NCI-H748 (cell line): ENCODE measurements around the gene UGDH.
"Not testable (repeated sequence)": the region's sequence is repeated elsewhere in the genome, so short reads cannot be mapped to it uniquely, and the experiment has no call there.

Experiments used
- DNase-seq: peaks from one replicate; lab custom pipeline; 2025; ENCODE audit not compliant: unreplicated experiment; lab: John Stamatoyannopoulos, UW

The UGDH gene

DNA sequence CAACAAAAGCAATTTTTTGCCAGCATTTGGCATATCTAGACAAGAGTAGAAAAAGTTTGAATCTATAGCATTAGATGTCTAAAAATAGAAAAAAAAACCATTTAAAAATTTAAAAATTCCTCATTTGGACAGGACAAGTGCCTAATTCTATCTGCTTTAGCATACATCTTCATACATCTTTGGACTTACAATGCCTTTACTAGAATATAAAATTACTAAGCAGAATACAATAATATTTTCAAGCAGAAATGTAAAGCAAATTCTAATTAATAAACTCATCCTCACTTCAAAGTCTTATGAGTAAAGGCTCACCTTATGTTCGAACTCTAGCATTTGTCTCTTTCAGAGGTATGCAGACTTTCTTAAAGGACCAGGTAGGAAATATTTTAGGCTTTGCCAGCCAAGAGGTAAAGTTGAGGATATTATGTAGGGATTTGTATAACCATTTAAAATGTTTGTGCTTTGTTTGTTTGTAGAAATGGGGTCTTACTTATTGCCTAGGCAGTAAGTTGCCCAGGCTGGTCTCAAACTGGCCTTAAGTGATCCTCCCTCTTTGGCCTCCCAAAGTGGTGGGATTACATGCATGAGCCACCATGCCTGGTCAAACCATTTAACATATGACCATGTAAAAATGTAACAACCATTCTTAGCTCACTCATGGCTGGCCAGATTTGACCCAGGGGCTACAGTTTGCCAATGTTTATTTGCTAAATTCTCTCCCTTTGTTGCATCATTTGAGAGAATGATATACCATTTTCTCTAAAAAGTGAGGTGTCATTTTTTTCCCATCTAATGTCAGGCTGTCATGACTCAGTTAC lies 29.1 kb downstream of the UGDH start:
- no peak for DNase-seq

DNA sequence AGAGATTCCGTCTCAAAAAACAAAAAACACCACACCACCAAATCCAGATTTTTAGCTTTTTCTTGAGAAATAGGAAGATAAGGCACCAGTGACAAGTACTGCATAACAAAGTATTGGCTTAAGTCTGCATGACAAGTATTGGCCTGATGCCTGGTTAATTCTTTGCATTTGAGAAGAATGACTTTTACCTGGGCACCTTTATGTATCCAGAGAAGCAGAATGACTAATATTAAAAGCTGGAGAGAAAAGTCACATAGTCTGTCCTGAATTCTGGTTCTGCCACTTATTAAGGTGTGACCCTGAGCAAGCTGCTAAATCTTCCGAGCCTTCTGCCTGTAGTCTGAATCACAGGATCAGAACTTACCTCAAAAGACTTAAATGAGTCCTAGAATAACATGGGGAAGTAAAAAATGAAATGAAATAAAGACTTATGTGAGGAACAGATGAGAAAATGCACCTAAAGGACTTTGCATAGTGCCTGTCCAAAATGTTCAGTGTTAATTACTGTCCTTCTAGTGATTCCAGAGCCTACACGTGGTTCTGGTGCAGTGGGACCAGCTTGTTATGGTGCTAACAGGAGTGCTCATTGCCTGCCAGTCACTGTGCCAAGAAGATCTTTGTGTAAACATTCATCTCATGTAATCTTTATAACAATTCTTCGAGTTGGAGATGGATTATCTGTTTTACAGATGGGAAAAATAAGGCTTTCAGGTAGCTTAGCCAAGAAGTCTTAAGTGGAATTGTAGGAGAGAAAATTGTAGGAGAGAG lies 31.6 kb downstream of the UGDH start:
- no peak for DNase-seq

DNA sequence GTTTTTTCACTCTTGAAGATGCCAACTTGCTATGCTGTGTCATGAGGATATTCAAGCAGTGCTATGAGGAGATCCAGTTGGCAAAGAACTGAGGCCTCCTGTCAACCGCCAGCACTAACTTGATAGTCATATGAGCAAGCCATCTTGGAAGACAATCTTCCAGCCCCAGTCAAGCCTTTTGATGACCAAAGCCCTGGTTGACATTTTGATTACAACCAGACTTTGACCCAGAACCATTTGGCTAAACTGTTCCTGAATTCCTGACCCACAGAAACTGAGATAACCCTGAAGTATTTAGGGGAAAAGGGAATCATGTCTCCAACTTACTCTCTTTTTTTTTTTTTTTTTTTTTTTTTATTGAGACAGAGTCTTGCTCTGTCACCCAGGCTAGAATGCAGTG lies 32.9 kb downstream of the UGDH start:
- DNase-seq = no peak

DNA sequence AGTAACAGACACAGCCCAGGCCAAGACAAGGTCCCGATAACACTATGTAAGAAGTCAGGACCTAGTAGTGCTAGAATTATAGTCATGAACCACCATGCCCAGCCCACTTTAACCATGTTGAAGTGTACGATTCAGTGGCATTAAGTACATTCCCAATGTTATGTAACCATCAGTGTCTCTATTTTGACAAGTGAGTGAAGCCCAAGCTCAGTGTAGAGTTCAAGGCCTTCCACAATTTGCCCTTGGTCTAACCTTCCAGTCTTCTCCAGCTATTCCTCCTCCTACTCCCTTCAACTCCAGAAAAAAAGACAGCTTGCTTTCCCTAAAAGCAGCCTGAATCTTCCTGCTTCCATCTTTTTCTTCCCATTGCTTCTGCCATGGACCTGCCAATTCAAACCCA lies 36.9 kb downstream of the UGDH start:
- DNase-seq = no peak

DNA sequence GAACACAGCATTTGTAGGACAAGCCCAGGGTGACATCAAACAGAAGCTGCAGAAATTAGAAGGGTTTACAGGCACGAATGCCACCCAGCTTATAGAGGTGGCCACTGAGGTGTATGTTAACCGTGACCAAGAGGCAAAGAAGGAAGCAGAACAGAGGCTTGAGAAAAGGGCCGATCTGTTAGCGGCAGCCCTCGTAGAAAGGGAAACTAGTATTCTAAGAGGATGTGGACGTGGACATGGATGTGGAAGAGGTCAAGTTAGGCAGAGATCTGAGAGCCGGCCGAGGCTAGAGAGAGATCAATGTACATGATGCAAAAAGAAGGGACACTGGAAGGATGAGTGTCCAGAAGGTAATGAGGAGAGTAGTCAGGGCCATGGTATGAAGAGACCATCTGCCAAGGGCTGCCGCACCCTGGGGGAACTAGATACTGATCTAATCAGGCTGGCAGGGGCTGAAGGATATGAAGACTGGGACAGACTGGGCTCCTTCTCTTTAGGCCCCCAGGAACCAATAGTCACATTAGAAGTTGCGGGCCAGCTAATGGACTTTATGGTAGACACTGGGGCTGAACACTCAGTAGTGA lies 40.9 kb downstream of the UGDH start:
- DNase-seq = no peak

DNA sequence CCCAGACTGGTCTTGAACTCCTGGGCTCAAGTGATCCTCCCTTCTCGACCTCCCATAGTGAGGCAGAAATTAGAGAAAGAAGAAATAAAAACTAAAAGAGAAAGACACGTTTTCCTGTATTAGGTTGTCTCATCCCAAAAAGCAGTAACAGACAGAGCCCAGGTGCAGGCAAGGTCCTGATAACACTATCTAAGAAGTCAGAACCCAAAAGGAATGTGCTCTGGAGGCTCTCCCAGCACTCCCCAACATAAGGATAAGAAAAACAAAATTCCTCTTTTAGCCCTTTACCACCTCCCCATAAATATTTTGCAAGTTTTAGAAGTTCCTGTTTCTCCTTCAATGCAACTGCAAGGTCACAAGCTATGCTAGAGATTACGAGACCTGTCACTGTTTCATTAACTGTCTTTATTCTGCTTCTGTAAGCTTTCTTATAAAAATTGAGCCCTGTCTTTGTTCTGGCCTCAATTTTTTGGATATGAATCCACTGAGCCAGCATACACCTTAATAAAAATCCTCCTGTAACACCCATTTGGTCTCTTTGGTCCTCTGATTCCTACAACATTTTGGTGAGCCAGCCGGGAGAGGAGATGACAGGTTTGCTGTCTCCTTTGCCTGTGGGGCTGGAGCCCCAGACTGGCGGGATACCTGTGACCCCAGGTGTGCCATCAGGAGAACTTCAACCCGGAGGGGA lies 42.5 kb downstream of the UGDH start:
- DNase-seq = no peak

DNA sequence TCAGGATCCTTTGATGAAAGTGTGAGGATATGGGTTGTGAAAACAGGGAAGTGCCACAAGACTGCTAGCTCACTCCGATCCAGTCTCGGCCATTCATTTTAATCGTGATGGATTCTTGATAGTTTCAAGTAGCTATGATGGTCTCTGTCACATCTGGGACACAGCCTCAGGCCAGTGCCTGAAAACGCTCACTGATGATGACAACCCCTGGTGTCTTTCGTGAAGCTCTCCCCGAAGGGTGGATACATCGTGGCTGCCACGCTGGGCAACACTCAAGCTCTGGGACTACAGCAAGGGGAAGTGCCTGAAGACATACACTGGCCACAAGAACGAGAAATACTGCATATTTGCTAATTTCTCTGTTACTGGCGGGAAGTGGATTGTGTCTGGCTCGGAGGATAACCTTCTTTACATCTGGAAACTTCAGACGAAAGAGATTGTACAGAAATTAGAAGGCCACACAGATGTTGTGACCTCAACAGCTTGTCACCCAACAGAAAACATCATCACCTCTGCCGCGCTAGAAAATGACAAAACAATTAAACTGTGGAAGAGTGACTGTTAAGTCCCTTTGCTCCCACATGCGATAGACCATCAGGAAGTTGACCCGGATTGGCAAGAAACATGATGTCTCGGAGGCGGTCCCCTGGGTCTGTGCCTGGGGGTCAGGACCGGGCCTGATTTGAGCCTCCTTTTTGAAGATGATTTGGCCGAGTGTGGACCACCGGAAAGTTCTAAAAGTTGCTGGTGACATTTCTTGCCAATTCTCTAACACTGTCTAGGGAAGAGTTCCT lies 46.1 kb downstream of the UGDH start:
- DNase-seq = no peak

DNA sequence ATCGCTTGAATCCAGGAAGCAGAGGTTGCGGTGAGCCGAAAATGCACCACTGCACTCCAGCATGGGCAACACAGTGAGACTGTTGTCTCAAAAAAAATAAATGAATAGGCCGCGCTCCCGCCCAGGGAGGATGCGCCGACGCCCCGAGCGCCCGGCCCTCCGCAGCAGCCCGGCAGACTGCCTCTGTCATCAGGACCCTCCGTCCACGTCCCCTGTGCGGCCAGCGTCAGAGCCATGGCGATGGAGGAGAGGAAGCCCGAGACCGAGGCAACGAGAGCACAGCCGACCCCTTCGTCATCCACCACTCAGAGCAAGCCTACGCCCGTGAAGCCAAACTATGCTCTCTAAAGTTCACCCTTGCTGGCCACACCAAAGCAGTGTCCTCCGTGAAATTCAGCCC lies 47.0 kb downstream of the UGDH start:
- no peak for DNase-seq

DNA sequence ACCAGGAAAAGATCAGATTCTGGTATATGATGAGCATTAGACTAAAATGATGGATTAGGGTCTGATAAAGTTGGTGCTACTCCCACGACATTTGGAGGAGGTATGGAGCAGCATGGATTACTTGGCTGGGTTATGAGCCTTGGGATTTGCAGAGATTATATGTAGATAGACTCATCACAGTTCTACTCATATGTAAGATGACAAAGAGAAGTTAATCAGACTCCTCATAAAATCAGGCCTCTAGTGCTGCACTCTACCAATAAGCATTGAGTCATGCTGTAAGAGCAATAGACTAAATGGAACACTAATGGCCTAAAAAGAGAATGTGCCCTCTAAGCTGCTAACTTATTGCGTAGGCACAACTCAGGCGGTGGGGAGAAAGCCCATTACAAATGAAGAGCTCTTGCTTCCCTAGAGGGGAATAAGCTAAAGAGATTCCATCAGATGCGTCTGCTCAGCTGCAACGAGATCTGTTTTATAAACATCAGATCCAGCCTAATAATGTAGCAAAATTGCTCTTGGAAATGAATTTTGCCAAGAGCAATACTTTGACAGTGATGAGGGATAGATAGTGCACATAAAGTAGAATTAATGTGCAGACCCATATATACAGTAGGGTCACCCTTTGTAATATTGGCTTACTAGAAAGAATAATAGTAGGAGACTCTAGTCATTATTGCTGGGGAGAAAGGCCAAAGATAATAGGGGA lies 50.9 kb downstream of the UGDH start:
- DNase-seq = no peak

DNA sequence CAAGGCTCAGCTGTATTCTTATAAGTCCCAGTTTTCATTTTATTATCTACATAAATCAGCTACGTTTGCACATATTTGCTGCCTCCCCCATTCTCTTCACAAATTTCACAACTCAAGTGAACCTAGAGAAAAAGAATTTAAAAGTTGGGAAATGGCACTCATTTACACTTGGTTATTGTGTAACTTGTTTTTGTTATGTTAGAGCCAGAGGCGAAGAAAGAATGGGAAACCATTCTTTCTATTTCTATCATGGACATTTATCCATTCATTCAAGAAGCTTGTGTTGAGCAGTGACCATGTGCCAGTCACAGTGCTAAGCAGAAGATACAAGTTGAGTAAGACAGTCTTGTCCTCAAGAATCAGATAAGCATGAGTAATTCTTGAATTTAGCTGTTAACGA lies 54.8 kb downstream of the UGDH start:
- DNase-seq = no peak

DNA sequence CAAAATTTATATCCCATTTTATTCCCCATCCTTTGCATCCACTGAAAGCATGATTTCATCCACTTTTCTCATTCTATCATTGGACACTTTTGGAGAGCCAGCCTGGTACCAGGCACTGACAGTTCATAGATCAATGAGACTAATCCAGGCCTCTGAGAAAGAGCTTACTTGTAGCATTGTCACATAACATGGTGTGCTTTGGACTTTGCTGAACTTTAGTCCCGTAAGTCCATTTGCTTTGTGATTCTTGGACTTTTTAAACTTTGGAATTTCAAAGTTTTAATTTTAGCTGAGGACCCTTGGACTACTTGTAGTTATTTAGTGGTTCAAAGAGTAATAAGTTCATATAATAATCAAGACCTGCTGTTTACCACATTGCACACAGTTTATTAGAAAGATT lies 56.8 kb downstream of the UGDH start:
- DNase-seq = no peak

DNA sequence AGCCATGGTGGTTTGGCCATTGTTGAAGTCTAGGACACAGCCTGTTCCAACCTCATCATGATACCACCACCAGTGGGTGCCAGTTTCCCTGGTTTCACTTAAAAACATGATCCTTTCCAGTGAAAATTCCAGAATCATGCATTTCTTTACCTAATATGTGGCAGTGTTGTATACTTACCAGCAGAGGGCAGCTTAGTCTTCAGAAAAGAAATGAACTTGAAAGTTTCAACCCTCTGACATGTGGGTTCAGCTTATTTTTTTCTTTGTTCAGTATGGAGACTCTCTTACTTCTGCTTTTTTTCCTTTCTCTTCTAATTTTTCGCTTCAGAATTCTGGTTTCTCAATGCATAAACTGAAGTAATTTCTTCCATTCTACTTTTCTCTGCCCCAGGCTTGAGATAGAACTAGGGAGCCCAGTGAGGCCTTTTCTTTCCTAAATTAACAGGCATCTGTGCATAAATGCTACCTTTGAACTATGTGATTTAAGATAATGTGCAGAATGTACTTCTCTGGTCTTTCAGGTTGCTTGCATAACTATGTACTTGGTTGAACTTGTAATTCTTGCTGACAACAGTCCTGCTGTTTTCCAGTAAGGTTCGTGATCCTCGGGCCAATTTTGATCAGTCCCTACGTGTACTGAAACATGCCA lies 57.7 kb downstream of the UGDH start:
- peak; percentile 78 for DNase-seq

DNA sequence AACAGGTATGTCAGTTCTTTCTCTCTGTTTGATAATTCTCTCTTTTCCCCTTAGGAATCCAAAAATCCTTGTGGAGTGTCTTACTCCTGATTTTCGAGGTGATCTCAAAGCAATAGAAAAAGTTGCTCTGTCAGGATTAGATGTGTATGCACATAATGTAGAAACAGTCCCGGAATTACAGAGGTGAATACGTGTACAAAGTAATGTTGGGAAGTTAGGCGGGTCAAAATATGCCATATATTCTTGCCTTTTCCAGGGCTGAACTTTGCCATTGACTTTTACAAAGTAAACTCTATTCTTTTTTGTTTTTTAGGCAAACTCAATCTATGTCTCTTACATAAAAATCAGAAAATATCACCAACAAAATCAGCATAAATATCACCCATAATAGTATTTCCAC lies 59.8 kb downstream of the UGDH start:
- no peak for DNase-seq

DNA sequence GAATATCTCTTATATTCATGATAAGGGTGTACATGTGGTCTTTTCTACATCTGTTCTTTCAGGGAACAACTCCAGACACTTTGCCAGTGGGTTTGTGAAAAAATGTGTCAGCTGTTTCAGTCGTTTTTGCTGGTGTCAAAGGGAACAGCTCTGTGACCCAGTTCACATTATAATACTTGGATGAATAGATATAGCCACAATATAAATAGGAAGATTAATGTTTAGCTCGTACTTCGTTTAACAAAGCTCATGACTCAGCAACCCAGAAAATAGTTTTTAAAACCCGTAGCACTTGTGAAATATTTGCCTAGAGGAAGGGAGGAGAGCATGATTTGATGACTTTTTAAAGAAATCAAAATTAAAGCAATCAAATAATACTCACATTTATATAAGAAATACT lies 60.5 kb downstream of the UGDH start:
- DNase-seq = no peak

DNA sequence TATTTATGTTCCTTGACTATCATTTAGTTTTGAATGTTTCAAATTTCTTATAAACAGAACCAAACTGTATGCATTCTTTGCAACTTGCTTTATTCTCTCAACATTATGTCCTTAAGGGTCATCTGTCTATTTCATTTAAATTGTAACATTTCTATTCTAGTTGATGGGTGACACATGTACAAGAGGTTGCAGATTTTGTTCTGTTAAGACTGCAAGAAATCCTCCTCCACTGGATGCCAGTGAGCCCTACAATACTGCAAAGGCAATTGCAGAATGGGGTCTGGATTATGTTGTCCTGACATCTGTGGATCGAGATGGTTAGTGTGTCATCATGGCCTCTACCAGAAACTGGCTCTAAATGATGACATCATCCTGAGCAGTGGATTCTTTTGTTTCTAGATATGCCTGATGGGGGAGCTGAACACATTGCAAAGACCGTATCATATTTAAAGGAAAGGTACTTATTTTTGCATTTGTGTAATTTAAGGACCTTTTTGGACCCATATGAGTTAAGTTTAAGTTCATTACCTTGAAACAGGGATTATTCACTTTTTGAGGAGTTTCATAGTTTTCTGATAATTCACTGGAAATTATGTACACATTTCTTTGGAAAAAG lies 62.2 kb downstream of the UGDH start:
- peak; percentile 40 for DNase-seq

DNA sequence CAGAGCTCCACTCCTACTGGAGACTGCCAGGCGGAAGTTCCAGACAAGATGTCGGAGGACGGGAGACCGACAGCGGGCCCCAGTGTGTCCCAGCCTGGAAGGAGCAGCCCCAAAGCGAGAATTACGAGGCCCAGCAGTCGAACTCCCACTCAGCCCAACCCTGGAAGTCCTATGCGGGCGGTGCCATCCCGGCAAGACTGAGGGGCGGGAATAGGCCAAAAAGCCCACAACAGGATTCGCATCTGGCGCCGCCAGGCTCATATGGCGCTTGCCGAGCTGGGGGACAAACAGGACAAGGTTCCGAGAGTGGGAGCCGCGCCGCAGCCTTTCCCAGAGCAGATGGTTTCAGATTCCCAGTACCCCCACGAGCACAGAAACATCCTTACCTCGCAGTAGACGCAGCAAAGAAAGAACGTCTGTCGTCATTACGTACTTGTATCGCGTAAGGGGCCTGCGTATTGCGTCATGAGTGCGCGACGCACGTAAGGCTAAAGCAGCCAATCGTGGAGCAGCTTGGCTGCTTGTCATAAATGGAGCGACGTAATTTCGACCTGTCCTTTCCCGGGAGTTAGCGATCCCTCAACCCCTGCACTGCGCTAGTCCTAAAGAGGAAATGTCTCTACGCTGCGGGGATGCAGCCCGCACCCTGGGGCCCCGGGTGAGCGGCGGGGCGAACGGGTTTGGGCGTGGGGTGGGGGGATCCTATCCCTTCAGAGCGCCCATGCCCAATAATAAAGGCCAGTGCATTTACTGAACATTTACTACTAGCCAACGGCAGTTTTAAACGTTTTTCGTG lies 68.5 kb downstream of the UGDH start, which contains the start of the genes LIAS and RPL9:
Gene LIAS, plus strand, starts transcription at position 552 of the 796 bp plus-strand sequence. Its CDS starts 62 bp downstream, at position 614.
Gene RPL9, minus strand, starts transcription at position 418 of the 796 bp plus-strand sequence. CDS start 483 bp downstream, outside the sequence.
- peak; percentile 98 for DNase-seq

DNA sequence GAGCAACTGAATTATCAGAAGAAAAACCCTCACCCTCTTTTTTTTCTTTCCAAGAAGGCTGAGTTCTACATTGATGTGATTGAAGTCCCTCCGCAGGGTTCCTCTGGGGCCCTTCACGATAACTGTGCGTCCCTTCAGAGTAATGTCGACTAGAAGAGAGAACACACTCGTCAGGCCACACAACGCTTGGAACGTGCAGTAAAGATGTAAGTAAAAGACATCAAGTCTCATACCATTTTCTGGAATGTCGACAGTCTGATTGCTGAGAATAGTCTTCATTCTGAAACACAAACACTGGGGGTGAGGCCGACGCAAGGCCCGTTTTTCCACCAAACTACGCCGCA lies 69.1 kb downstream of the UGDH start:
- not testable (repeated sequence) for DNase-seq
